Colonic mucosa (tissue), 4 donors: ENCODE measurements around the gene GAN. TPM values are rescaled to one million over a fixed set of nuclear protein-coding genes. Genes with fewer than 3 reads are reported as not detected.

ENCODE experiments used
- DNase-seq: peaks from one replicate; pipeline ENCODE4 v3.0.0-alpha.2; 2020
- H3K27ac ChIP-seq: fragments of 200-600 bp; one replicate; pipeline ENCODE4 v1.8.0; 2021
- H3K27me3 ChIP-seq: fragments of 200-600 bp; one replicate; pipeline ENCODE4 v1.8.0; 2021
- H3K36me3 ChIP-seq: fragments of 200-600 bp; one replicate; pipeline ENCODE4 v1.8.0; 2021
- H3K4me1 ChIP-seq: fragments of 200-600 bp; one replicate; pipeline ENCODE4 v1.8.0; 2021; ENCODE audit warnings: mild to moderate bottlenecking
- H3K4me3 ChIP-seq: fragments of 200-600 bp; one replicate; pipeline ENCODE4 v1.8.0; 2021
- H3K9ac ChIP-seq, 2 donors: one replicate each; pipeline ENCODE4 v1.7.0; 2013; ENCODE audit warnings: control low read depth in 2 of 2, low read depth in 2 of 2, low read length in 2 of 2
- H3K9me3 ChIP-seq: fragments of 200-600 bp; one replicate; pipeline ENCODE4 v1.8.0; 2021
- intact Hi-C: fragments of 100-400 bp; cut with DNase I; formaldehyde crosslinking; loops from one replicate; pipeline ENCODE4 v1.14.1; 2022
- total RNA-seq, 2 donors: library from RNA; stranded (reverse); fragmentation: NEBNext Ultra II Directional in 1 of 2; extraction: Animal tissue kit (Norgen Biotek cat#: 25700) in 1 of 2; gene quantifications; one replicate each; pipeline ENCODE4 v1.2.1, GENCODE V29; 2021
- TF ChIP-seq, protein P1 (sequence below): fragments of 200-600 bp; IDR thresholded peaks from one replicate; pipeline ENCODE4 v1.8.0; 2022; ENCODE audit warnings: antibody characterized with exemption, mild to moderate bottlenecking
- donor health status: healthy.
- donor health status: DM: no; HTN: no; CAD: no.
- donor health status: DM: no; HTN: no; CAD: no.

GAN gene
- total RNA-seq, 2 donors from 2014 or later = 13.6 to 21.5 TPM

DNA sequence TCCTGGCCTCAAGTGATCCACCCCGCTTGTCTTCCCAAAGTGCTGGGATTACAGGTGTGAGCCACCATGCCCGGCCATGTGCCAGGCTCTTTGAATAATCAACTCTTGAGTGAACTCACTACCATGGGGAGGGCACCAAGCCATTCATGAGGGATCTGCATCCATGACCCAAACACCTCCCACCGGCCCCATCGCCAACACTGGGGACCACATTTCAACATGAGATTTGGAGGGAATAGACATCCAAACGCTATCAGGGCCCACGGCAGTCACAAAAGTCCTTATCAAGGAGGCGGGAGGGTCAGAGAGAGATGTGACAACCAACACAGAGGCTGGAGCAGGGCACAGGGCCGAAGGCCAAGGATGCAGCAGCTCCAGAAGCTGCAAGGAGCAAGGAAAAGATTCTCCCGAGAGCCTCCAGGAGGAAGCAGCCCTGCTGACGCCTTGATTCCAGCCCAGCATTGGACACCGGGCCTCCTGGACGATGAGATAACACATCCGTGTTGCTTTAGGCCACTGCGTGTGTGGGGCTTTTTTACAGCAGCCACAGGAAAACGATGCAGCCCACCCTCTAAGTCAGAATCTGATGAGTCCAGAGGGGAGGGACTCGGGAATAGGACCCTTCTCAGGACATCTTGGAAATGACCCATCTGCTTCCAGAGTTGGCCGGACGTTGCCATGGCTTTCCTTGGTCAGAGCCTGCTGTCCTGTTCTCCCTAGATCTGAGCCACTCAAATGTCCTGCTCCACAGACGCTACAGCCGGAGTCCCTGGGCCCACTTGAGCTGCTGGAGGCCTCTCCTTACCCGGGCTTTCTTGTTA, 82.5 kb downstream of the GAN start:
- no peaks in the 10 kb centered on the region for H3K4me1 ChIP-seq
- H3K4me3 ChIP-seq = no peak overlapping the region
- TF ChIP-seq, protein P1, sequence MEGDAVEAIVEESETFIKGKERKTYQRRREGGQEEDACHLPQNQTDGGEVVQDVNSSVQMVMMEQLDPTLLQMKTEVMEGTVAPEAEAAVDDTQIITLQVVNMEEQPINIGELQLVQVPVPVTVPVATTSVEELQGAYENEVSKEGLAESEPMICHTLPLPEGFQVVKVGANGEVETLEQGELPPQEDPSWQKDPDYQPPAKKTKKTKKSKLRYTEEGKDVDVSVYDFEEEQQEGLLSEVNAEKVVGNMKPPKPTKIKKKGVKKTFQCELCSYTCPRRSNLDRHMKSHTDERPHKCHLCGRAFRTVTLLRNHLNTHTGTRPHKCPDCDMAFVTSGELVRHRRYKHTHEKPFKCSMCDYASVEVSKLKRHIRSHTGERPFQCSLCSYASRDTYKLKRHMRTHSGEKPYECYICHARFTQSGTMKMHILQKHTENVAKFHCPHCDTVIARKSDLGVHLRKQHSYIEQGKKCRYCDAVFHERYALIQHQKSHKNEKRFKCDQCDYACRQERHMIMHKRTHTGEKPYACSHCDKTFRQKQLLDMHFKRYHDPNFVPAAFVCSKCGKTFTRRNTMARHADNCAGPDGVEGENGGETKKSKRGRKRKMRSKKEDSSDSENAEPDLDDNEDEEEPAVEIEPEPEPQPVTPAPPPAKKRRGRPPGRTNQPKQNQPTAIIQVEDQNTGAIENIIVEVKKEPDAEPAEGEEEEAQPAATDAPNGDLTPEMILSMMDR = no peak
- H3K9ac ChIP-seq = no peak overlapping the region
- H3K27ac ChIP-seq = no peak overlapping the region
- intact Hi-C loops = no loop called here
- no peaks in the 10 kb centered on the region for H3K36me3 ChIP-seq
- H3K27me3 ChIP-seq = no peaks in the 10 kb centered on the region
- no peak for DNase-seq
- no peaks in the 10 kb centered on the region for H3K9me3 ChIP-seq

- intact Hi-C loops = no loop called here
- no peaks in the 10 kb centered on the region for H3K4me1 ChIP-seq
- H3K4me3 ChIP-seq = no peak overlapping the region
- TF ChIP-seq, protein P1 = no peak
- H3K27ac ChIP-seq = no peak overlapping the region
- H3K9ac ChIP-seq = no peak overlapping the region
- no peaks in the 10 kb centered on the region for H3K9me3 ChIP-seq
- no peaks in the 10 kb centered on the region for H3K36me3 ChIP-seq
- H3K27me3 ChIP-seq = no peaks in the 10 kb centered on the region
- DNase-seq = no peak
Observed at GRCh38 chr16:81397879-81398520, 83.2 kb downstream of the GAN start.

DNA sequence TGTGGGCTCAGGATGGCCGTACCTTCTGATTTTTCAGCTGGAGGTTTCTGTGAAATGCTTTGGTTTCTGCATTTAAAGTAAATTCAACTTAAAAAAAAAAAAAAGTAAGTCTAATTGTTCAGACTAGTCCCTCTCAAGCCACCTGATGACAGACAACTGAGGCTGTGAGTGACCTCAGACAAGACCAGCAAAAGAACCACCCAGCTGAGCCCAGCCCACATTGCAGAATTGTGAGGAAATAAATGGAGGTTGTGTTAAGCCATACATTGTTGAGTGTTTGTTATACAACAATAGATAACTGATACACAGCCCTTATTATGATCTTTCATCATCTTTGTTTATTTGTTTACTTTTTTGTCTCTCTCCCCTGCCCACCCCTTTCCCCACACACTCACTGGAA, 85.1 kb downstream of the GAN start:
- intact Hi-C loops = no loop called here
- Histone ChIP-seq H3K9me3 (no peaks in the 10 kb centered on the region), H3K9ac (no peak overlapping the region), H3K4me1 (peaks cover 4% of the 10 kb centered on the region), H3K27ac (no peak overlapping the region), H3K4me3 (no peak overlapping the region), H3K27me3 (no peaks in the 10 kb centered on the region), H3K36me3 (no peaks in the 10 kb centered on the region)
- no peak for DNase-seq
- TF ChIP-seq, protein P1 = no peak

GRCh38 chr16:81401035-81401950, 86.5 kb downstream of the GAN start:
- H3K9ac ChIP-seq = no peak overlapping the region
- intact Hi-C loops = no loop called here
- H3K27ac ChIP-seq = no peak overlapping the region

More at GRCh38 chr16:81401035-81401950, 86.5 kb downstream of the GAN start:
- H3K9me3 ChIP-seq = no peaks in the 10 kb centered on the region
- TF ChIP-seq, protein P1 = no peak
- H3K36me3 ChIP-seq = no peaks in the 10 kb centered on the region
- DNase-seq = no peak
- peaks cover 4% of the 10 kb centered on the region for H3K4me1 ChIP-seq
- no peaks in the 10 kb centered on the region for H3K27me3 ChIP-seq
- H3K4me3 ChIP-seq = no peak overlapping the region
